Prostate gland (tissue), 2 donors: Measurements from ENCODE around the gene TMEM150B. TPM values are rescaled to one million over a fixed set of nuclear protein-coding genes. Genes with fewer than 3 reads are reported as not detected.

Experiments used
- DNase-seq: peaks from one replicate; pipeline ENCODE4 v3.0.0-alpha.2; 2019; ENCODE audit warnings: low spot score
- H3K27ac ChIP-seq, 2 donors: fragments of 200-600 bp; sonication (generic); 2 replicates each; pipeline ENCODE4 v1.5.1; 2017 to 2019
- H3K27me3 ChIP-seq: fragments of 200-600 bp; sonication (generic); replicated peaks from 2 replicates; pipeline ENCODE4 v1.5.1; 2019; ENCODE audit not compliant: insufficient read depth
- H3K36me3 ChIP-seq, 2 donors: fragments of 200-600 bp; sonication (generic); 1 replicate in 1 of 2; 2 replicates in 1 of 2; pipeline versions ENCODE4 v1.5.1 to v1.8.1; 2017 to 2019
- H3K4me1 ChIP-seq: fragments of 200-600 bp; sonication (generic); replicated peaks from 2 replicates; pipeline ENCODE4 v1.5.1; 2019
- H3K4me3 ChIP-seq, 2 donors: fragments of 200-600 bp; sonication (generic); 2 replicates each; pipeline ENCODE4 v1.5.1; 2017 to 2019
- H3K9me3 ChIP-seq: fragments of 200-600 bp; sonication (generic); 2 replicates; pipeline ENCODE4 v1.5.1; 2017
- POLR2A ChIP-seq: fragments of 450-650 bp; IDR thresholded peaks from one replicate; pipeline ENCODE4 v1.6.1; 2016; ENCODE audit warnings: antibody characterized with exemption, mild to moderate bottlenecking
- POLR2AphosphoS5 ChIP-seq: sonication (generic); formaldehyde crosslinking; IDR thresholded peaks from one replicate; pipeline ENCODE4 v1.6.1; 2017; ENCODE audit warnings: antibody characterized with exemption
- WGBS: methylation state at CpG from one replicate; pipeline ENCODE4 v1.1.5; 2018; 5-methylcytosine and 5-hydroxymethylcytosine counted together
- intact Hi-C: fragments of 100-400 bp; cut with DNase I; formaldehyde crosslinking; loops from one replicate; pipeline ENCODE4 v1.14.2; 2022
- total RNA-seq, 2 donors: library from RNA; depleted of rRNA; stranded (reverse); fragments of >200 nt; gene quantifications; one replicate each; pipeline ENCODE4 v1.1.0, GENCODE V29; 2016
- TF ChIP-seq, protein P1 (sequence below), 4 experiments: fragments of 200-600 bp in 2 of 4; fragments of 450-650 bp in 2 of 4; sonication (generic) in 2 of 4; IDR thresholded peaks; 1 replicate in 3 of 4; 2 replicates in 1 of 4; pipeline ENCODE4 v1.5.1; 2016 to 2019; ENCODE audit warnings: antibody characterized with exemption in 4 of 4, mild to moderate bottlenecking in 2 of 4, moderate library complexity in 2 of 4

TMEM150B gene
- total RNA-seq, 2 donors from 2014 or later = not detected

DNA sequence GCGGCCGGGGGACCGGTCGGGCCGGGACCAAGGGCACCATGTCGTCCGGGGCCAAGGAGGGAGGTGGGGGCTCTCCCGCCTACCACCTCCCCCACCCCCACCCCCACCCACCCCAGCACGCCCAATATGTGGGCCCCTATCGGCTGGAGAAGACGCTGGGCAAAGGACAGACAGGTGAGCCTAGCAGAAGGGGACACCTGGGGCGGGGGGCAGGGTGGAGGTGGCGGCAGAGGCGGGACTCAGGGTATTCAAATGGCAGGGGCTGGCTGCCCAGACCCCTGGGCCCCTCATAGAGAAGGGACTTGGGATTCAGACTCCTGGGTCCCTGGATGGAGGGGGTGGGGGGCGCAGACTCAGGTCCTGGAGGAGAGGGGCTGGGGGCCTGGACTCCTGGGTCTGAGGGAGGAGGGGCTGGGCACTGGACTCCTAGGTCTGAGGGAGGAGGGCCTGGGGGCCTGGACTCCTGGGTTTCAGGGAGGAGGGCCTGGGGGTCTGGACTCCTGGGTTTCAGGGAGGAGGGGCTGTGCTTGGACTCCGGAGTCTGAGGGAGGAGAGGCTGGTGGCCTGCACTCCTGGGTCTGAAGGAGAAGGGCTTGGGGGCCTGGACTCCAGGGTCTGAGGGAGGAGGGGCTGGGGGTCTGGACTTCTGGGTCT lies 40.6 kb downstream of the TMEM150B start:
- peak overlapping the region; percentile 68 to 71 for H3K27ac ChIP-seq
- no peak for DNase-seq
- H3K4me1 ChIP-seq = no peaks in the 10 kb centered on the region
- peak overlapping the region; percentile 45 to 63 for H3K4me3 ChIP-seq
- intact Hi-C loops = loop anchor here (10.0 kb wide), 1 partner anchor 220 kb away; no protein-coding TSS in a partner anchor
- no peaks in the 10 kb centered on the region for H3K9me3 ChIP-seq
- no peaks in the 10 kb centered on the region for H3K36me3 ChIP-seq
- 24% methylated on average over 8 of the region's 16 CpGs for WGBS
- H3K27me3 ChIP-seq = no peaks in the 10 kb centered on the region
- no peak for TF ChIP-seq POLR2AphosphoS5
- TF ChIP-seq, protein P1, sequence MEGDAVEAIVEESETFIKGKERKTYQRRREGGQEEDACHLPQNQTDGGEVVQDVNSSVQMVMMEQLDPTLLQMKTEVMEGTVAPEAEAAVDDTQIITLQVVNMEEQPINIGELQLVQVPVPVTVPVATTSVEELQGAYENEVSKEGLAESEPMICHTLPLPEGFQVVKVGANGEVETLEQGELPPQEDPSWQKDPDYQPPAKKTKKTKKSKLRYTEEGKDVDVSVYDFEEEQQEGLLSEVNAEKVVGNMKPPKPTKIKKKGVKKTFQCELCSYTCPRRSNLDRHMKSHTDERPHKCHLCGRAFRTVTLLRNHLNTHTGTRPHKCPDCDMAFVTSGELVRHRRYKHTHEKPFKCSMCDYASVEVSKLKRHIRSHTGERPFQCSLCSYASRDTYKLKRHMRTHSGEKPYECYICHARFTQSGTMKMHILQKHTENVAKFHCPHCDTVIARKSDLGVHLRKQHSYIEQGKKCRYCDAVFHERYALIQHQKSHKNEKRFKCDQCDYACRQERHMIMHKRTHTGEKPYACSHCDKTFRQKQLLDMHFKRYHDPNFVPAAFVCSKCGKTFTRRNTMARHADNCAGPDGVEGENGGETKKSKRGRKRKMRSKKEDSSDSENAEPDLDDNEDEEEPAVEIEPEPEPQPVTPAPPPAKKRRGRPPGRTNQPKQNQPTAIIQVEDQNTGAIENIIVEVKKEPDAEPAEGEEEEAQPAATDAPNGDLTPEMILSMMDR (IDR thresholded peaks at IDR 0.05) = no peak
- no peak for TF ChIP-seq POLR2A

DNA sequence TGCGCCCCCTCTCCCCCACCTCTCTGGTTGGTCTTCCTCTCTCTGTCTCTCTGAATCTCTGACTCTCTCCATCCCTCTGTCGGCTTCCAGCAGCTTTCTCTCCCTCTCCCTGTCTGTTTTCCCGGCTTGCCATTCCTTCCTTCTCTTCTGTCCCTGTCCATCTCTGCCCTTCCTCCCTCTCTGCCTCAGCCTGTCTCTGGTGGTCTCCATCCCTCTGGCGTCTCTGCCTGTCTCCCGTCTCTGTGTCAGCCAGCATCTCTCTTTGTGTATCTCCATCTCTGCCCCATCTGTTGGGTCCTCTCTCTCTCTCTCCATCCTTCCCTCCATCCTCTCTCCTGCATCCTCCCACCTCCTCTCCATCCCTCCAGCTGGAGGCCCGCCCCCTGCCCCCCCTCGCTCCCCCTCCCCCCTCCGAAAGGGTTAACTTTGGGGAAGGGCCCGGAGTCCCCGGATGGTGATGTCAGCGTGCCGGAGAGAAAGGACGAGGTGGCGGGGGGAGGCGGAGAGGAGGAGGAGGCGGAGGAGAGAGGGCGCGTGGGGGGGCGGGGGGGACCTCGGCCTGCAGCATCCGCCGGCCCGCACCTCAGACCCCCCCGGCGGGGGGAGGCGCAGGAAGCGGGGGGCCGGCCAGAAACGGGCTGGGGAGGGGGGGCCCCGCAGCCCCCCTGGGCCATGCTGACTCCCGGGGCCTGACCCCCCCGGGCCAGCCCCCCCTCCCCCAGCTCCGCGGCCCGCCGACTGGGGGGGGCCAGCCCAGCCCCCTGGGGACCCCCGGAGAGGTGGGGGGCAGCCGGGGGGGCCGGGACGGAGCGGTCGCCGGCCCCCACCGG lies 41.4 kb downstream of the TMEM150B start, which contains the start of gene BRSK1:
TSS of gene BRSK1 (plus strand) at position 450 of the 830 bp plus-strand sequence. CDS start 446 bp downstream, outside the sequence.
- no peak for DNase-seq
- TF ChIP-seq POLR2A (no peak), POLR2AphosphoS5 (peak; percentile 23)
- Histone ChIP-seq H3K27ac (peak within 1 kb of the TSS; percentile 68 to 71), H3K36me3 (no peaks in the 10 kb centered on the region), H3K27me3 (no peaks in the 10 kb centered on the region), H3K4me1 (peaks cover 3% of the 10 kb centered on the region), H3K9me3 (no peaks in the 10 kb centered on the region), H3K4me3 (peak within 1 kb of the TSS; percentile 45 to 63)
- intact Hi-C loops = loop anchor here (10.0 kb wide), 1 partner anchor 221 kb away; no protein-coding TSS in a partner anchor
- 9% methylated on average over 15 of the region's 44 CpGs for WGBS

DNA sequence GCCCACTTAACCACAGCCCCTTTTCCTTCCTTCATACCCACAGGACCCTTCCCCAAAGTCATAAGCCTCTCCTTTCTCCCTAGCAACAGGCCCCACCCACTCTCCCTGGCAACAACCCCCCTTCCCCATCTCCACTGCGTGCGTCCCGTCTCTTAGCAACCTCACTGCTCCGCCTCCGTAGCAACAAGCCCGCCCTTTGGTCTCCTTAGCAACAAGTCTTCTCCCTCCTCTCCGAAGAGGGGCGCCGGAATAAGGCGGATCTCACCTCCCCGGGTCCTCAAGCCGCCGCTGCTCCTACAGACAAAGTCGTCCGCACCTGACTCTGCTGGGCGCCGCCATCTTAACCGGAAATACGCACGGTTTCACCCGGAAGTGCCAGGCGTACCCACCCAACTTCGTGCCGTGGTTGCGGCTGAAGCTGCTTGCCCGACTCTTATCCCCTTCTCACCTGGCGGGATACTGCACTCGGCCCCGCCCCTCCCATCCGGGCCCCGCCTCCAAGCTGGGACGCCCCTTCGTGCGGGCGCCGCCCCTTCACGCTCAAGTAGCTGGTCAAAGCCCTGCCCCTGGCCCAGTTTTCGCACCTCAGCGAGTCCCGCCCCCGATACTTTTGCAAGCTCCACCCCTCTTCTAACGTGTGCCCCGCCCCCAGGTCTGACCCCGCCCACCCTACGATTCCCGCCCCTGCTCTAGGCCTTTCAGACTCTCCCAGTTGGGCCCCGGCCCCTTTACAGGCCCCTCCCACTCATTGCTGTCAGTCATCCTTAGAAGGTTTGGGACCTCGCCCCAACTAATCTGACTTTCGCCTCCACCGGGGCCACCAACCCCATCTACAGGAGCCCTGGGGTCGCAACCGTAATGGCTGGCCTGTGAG lies 45.1 kb downstream of the TMEM150B start, which contains the start of gene HSPBP1:
TSS of gene HSPBP1 (minus strand) at position 341 of the 874 bp plus-strand sequence. CDS start 502 bp downstream, outside the sequence.
- peak within 1 kb of the TSS; percentile 53 to 69 for H3K4me3 ChIP-seq
- intact Hi-C loops = loop anchor here (1.0 to 10.0 kb wide), 2 partner anchors 21 to 225 kb away; partner anchors contain the start of gene PPP6R1
- H3K27ac ChIP-seq = peak within 1 kb of the TSS; percentile 68 to 81
- no peaks in the 10 kb centered on the region for H3K27me3 ChIP-seq
- peaks cover 0 to 7% of the 10 kb centered on the region in 2 donors for H3K36me3 ChIP-seq
- 3% methylated on average over 52 of the region's 52 CpGs for WGBS
- TF ChIP-seq POLR2A (peak; percentile 26), POLR2AphosphoS5 (peak; percentile 97)
- TF ChIP-seq, protein P1 (IDR thresholded peaks at IDR 0.05) = peak in 1 of 4 experiments; percentile 6
- H3K9me3 ChIP-seq = no peaks in the 10 kb centered on the region
- peaks cover 3% of the 10 kb centered on the region for H3K4me1 ChIP-seq
- DNase-seq = peak; percentile 94

DNA sequence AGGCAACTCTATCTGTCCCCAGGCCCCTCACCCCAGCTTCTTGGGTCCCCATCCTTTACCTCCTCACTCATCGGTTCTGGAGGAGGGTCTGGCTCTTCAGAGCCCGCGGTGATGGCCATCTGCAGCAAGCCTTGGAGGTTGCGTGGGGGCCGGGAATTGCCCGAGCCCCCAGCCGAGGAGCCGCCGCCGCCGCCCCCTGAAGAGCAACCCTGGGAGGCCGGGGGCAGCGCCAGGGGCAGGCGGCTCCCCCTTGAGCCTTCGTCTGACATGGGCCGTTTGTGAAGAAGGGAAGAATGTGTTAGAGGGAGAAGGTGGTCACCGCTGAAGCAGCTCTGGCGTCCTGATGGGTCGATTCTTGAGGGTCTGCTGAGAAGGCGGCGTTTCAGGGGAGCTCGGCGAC lies 45.8 kb downstream of the TMEM150B start:
- 6% methylated on average over 23 of the region's 23 CpGs for WGBS
- Histone ChIP-seq H3K36me3 (peaks cover 0 to 7% of the 10 kb centered on the region in 2 donors), H3K9me3 (no peaks in the 10 kb centered on the region), H3K4me3 (peak overlapping the region; percentile 53 to 69), H3K27me3 (no peaks in the 10 kb centered on the region), H3K4me1 (peaks cover 3% of the 10 kb centered on the region), H3K27ac (peak overlapping the region; percentile 68 to 81)
- DNase-seq = no peak
- TF ChIP-seq POLR2AphosphoS5 (no peak), POLR2A (no peak)
- TF ChIP-seq, protein P1 (IDR thresholded peaks at IDR 0.05) = no peak
- intact Hi-C loops = no loop called here
